ENCODE data around the gene FOXO4. TPM values are rescaled to one million over a fixed set of nuclear protein-coding genes. Genes with fewer than 3 reads are reported as not detected.
A peak's percentile ranks its signal among the peaks of the same experiment; 100 is the strongest.

Gene FOXO4
- total and polyA plus RNA-seq, 9 donors: 16.7 to 70.2 (median 35.2) TPM

GRCh38 chrX:71109051-71109450, 13.4 kb downstream of the FOXO4 start:
- Histone ChIP-seq H3K27me3 (no peaks in the 10 kb centered on the region), H3K36me3 (no peaks in the 10 kb centered on the region), H3K9me3 (no peaks in the 10 kb centered on the region), H3K4me1 (ENCODE audit: insufficient read depth) (no peaks in the 10 kb centered on the region), H3K4me3 (no peak overlapping the region), H3K27ac (no peak overlapping the region)
- intact Hi-C loops (cut with DNase I): no loop called here
- TF ChIP-seq, protein P1, sequence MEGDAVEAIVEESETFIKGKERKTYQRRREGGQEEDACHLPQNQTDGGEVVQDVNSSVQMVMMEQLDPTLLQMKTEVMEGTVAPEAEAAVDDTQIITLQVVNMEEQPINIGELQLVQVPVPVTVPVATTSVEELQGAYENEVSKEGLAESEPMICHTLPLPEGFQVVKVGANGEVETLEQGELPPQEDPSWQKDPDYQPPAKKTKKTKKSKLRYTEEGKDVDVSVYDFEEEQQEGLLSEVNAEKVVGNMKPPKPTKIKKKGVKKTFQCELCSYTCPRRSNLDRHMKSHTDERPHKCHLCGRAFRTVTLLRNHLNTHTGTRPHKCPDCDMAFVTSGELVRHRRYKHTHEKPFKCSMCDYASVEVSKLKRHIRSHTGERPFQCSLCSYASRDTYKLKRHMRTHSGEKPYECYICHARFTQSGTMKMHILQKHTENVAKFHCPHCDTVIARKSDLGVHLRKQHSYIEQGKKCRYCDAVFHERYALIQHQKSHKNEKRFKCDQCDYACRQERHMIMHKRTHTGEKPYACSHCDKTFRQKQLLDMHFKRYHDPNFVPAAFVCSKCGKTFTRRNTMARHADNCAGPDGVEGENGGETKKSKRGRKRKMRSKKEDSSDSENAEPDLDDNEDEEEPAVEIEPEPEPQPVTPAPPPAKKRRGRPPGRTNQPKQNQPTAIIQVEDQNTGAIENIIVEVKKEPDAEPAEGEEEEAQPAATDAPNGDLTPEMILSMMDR (IDR thresholded peaks at IDR 0.05): no peak
- TF ChIP-seq EP300 (IDR thresholded peaks at IDR 0.05) (no peak), POLR2A (IDR thresholded peaks at IDR 0.05) (no peak)
- no peak for DNase-seq
- 81 to 86% (median 82%) methylated on average over 6 of the region's 6 CpGs for WGBS, 3 donors

DNA sequence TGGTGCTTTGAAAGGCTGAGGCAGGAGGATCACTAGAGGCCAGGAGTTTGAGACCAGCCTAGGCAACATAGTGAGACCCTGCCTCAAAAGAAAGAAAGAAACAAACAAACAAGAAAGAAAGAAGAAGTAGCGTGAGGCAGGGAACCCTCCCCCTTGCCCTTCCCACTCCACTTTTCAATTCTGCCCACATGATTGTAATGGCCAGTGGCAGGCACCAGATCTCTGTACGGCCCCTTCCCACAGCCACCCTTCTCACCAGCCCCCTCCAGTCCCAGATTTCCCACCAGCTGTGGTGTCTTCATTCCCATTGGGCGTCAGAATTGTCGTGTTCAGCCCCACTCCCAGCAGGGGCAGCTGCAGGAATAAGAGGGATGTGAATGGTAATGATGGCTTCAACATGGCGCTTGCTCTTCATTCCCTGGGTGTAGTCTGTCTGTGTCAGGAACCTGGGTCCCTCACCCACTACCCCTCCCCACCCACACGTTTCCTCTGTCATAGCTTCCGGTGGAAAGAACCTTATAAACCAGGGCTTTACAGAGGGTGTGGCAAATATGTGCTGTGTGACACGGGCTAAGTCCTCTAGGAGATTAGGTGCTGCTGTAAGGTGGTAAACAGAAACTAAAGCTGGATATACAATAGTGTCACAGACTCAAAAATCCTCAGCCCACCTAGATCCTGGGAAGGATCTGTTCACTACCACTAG, 15.6 kb downstream of the FOXO4 start, which contains the start of gene IL2RG:
IL2RG (minus strand) TSS at position 437 of the 703 bp plus-strand sequence; CDS start at position 399, 38 bp downstream.
- Histone ChIP-seq H3K4me3 (no peak within 1 kb of the TSS), H3K36me3 (no peaks in the 10 kb centered on the region), H3K4me1 (ENCODE audit: insufficient read depth) (no peaks in the 10 kb centered on the region), H3K27me3 (no peaks in the 10 kb centered on the region), H3K9me3 (no peaks in the 10 kb centered on the region), H3K27ac (no peak within 1 kb of the TSS)
- intact Hi-C loops (cut with DNase I): no loop called here
- WGBS, 3 donors: 53 to 63% (median 63%) methylated on average over 8 of the region's 8 CpGs
- TF ChIP-seq EP300 (IDR thresholded peaks at IDR 0.05) (no peak), POLR2A (IDR thresholded peaks at IDR 0.05) (no peak)
- TF ChIP-seq, protein P1 (IDR thresholded peaks at IDR 0.05): no peak
- no peak for DNase-seq

DNA sequence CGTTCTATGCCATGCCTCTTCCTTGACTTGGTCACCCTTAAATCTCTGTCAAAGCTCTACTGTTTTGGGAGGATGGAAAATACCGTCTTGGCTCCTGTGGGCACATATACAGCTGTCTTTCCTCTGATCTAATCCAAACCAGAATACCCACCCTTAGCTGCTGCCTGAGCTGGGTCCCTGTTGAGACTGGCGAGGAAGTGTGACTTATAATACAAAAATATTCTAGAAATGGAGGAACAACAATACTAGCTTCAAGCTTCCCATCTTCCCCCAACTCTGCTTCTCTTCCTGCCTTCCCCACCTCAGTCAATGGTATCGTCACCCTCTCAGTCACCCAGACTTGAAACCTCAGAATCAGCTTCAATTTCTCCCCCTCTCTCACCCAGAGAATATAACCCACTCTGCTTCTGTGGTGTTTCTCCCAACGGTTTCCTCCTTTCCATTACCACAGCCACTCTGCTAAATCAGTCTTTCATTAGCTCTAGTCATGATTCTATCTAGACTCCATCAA, 16.3 kb downstream of the FOXO4 start:
- 53 to 67% (median 56%) methylated on average over 5 of the region's 5 CpGs for WGBS, 3 donors
- H3K9me3 ChIP-seq: no peaks in the 10 kb centered on the region
- no peaks in the 10 kb centered on the region for H3K27me3 ChIP-seq
- intact Hi-C loops (cut with DNase I): no loop called here
- TF ChIP-seq EP300 (IDR thresholded peaks at IDR 0.05): no peak
- TF ChIP-seq, protein P1 (IDR thresholded peaks at IDR 0.05): no peak
- TF ChIP-seq POLR2A (IDR thresholded peaks at IDR 0.05): no peak
- no peak overlapping the region for H3K27ac ChIP-seq
- no peaks in the 10 kb centered on the region for H3K36me3 ChIP-seq
- no peak overlapping the region for H3K4me3 ChIP-seq
- DNase-seq: no peak
- no peaks in the 10 kb centered on the region for H3K4me1 ChIP-seq (ENCODE audit: insufficient read depth)

DNA sequence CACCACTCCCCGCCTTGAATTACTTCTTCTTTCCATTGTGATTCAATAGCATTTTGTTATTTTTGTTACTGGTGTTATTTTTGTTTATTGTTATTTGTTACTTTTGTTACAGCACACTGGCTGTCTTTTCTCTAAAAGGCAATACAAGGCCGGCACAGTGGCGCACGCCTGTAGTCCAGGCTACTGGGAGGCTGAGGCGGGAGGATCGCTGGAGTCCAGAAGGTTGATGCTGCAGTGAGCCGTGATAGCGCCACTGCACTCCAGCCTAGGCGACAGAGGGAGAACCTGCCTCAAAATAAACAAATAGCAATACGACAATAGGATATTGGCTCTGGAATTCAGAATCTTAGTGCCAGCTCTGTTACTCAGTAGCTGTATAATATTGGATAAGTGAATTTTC, 21.7 kb downstream of the FOXO4 start:
- Histone ChIP-seq H3K27me3 (no peaks in the 10 kb centered on the region), H3K4me1 (ENCODE audit: insufficient read depth) (peaks cover 4% of the 10 kb centered on the region), H3K36me3 (no peaks in the 10 kb centered on the region), H3K4me3 (peak overlapping the region; percentile 66), H3K9me3 (no peaks in the 10 kb centered on the region), H3K27ac (no peak overlapping the region)
- WGBS, 3 donors: 78 to 85% (median 85%) methylated on average over 10 of the region's 10 CpGs
- intact Hi-C loops (cut with DNase I): no loop called here
- TF ChIP-seq, protein P1 (IDR thresholded peaks at IDR 0.05): no peak
- TF ChIP-seq EP300 (IDR thresholded peaks at IDR 0.05) (no peak), POLR2A (IDR thresholded peaks at IDR 0.05) (no peak)
- no peak for DNase-seq

Data from ovary (tissue), 9 donors.